OCI-LY1 (cell line): ENCODE measurements around the gene RHEBL1.

Experiments used
- EZH2 ChIP-seq: fragments of 200-600 bp; sonication (generic), shearing (Covaris generic); IDR thresholded peaks from 2 replicates; pipeline ENCODE4 v1.8.0; 2017; ENCODE audit warnings: borderline replicate concordance, mixed run types, mild to moderate bottlenecking, antibody characterized with exemption, low read length, moderate library complexity, mixed read lengths
- TF ChIP-seq, protein P1 (sequence below): fragments of 200-600 bp; sonication (generic), shearing (Covaris generic); IDR thresholded peaks from 2 replicates; pipeline ENCODE4 v1.5.1; 2017; ENCODE audit warnings: mild to moderate bottlenecking, antibody characterized with exemption, low read length, moderate library complexity, mixed read lengths

DNA sequence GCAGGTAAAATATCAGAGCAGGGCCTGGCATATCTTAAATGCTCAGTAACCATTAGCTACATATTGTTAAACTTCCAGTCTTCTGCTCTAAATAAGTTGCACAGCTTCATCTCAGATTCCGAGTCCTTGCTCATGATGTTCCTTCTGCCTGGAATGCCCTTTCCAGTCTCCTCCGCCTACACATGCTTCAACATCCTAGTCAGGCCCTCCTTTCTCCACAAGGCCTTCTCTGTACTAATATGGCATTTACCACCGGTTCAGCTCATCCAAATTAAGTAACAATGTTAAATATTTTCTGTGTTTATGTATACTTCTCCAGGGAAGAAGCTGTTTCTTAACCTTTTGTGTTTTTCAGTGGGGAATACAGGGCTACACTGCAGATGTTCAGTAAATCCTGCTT lies 16.3 kb upstream of the RHEBL1 start:
- no peak for TF ChIP-seq EZH2
- TF ChIP-seq, protein P1, sequence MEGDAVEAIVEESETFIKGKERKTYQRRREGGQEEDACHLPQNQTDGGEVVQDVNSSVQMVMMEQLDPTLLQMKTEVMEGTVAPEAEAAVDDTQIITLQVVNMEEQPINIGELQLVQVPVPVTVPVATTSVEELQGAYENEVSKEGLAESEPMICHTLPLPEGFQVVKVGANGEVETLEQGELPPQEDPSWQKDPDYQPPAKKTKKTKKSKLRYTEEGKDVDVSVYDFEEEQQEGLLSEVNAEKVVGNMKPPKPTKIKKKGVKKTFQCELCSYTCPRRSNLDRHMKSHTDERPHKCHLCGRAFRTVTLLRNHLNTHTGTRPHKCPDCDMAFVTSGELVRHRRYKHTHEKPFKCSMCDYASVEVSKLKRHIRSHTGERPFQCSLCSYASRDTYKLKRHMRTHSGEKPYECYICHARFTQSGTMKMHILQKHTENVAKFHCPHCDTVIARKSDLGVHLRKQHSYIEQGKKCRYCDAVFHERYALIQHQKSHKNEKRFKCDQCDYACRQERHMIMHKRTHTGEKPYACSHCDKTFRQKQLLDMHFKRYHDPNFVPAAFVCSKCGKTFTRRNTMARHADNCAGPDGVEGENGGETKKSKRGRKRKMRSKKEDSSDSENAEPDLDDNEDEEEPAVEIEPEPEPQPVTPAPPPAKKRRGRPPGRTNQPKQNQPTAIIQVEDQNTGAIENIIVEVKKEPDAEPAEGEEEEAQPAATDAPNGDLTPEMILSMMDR: no peak
